ENCODE data around the gene MOSPD3. TPM values are rescaled to one million over a fixed set of nuclear protein-coding genes. Genes with fewer than 3 reads are reported as not detected.

The MOSPD3 gene
- total RNA-seq, 4 donors from 2014 or later = 6.2 to 13.4 (median 11.6) TPM

GRCh38 chr7:100586266-100587025, 25.9 kb upstream of the MOSPD3 start, which contains the start of gene FBXO24:
FBXO24 (plus strand) TSS chr7:100586328; CDS start chr7:100586626, 298 bp downstream.
- H3K36me3 ChIP-seq = peaks cover 0 to 22% of the 10 kb centered on the region in 2 donors
- peaks cover 0 to 63% (median 35%) of the 10 kb centered on the region in 3 donors for H3K4me1 ChIP-seq
- H3K27ac ChIP-seq = peak within 1 kb of the TSS; percentile 88 to 95 (median 94)
- 0% methylated on average over 1 to 3 of the region's 53 CpGs for WGBS, 2 donors (ENCODE audit: low coverage in 1 of 2)
- H3K27me3 ChIP-seq = peaks cover 10% of the 10 kb centered on the region
- H3K9me3 ChIP-seq = no peaks in the 10 kb centered on the region
- peak in 1 of 2 donors; percentile 27 for TF ChIP-seq POLR2A (IDR thresholded peaks at IDR 0.05)
- no peak for TF ChIP-seq EP300 (IDR thresholded peaks at IDR 0.05)
- ATAC-seq = peak; percentile 94
- peak within 1 kb of the TSS; percentile 84 to 95 for H3K4me3 ChIP-seq

GRCh38 chr7:100588438-100588837, 23.9 kb upstream of the MOSPD3 start:
- H3K36me3 ChIP-seq = peaks cover 0 to 2% of the 10 kb centered on the region in 2 donors
- no CpG with 5 or more reads among the region's 1 CpG for WGBS, 2 donors (ENCODE audit: low coverage in 1 of 2)
- no peaks in the 10 kb centered on the region for H3K9me3 ChIP-seq
- no peak overlapping the region for H3K4me3 ChIP-seq
- H3K27me3 ChIP-seq = peaks cover 20% of the 10 kb centered on the region
- no peak overlapping the region for H3K27ac ChIP-seq
- TF ChIP-seq POLR2AphosphoS5 (IDR thresholded peaks at IDR 0.05) = no peak
- TF ChIP-seq EP300 (IDR thresholded peaks at IDR 0.05) = no peak
- TF ChIP-seq CTCF (IDR thresholded peaks at IDR 0.05) = peak in 2 of 4 experiments; percentile 16 to 28
- TF ChIP-seq POLR2A (IDR thresholded peaks at IDR 0.05) = no peak
- peaks cover 0 to 46% (median 24%) of the 10 kb centered on the region in 3 donors for H3K4me1 ChIP-seq
- no peak for ATAC-seq

GRCh38 chr7:100589341-100589947, 22.9 kb upstream of the MOSPD3 start:
- no peaks in the 10 kb centered on the region for H3K36me3 ChIP-seq
- TF ChIP-seq POLR2A (IDR thresholded peaks at IDR 0.05) (no peak), EP300 (IDR thresholded peaks at IDR 0.05) (no peak), POLR2AphosphoS5 (IDR thresholded peaks at IDR 0.05) (no peak), CTCF (IDR thresholded peaks at IDR 0.05) (no peak)
- peaks cover 0 to 36% (median 14%) of the 10 kb centered on the region in 3 donors for H3K4me1 ChIP-seq
- H3K27ac ChIP-seq = peak overlapping the region in 3 of 4 donors; percentile 28 to 58 (median 57)
- no peak for ATAC-seq
- no peaks in the 10 kb centered on the region for H3K9me3 ChIP-seq
- peak overlapping the region in 1 of 2 donors; percentile 29 for H3K4me3 ChIP-seq
- H3K27me3 ChIP-seq = peaks cover 20% of the 10 kb centered on the region
- WGBS, 2 donors (ENCODE audit: low coverage in 1 of 2) = 33 to 42% methylated on average over 6 to 7 of the region's 7 CpGs

GRCh38 chr7:100590077-100590737, 22.1 kb upstream of the MOSPD3 start:
- no peak for ATAC-seq
- H3K27ac ChIP-seq = peak overlapping the region in 3 of 4 donors; percentile 33 to 58 (median 57)
- H3K36me3 ChIP-seq = no peaks in the 10 kb centered on the region
- H3K9me3 ChIP-seq = no peaks in the 10 kb centered on the region
- H3K4me1 ChIP-seq = peaks cover 0 to 28% (median 6%) of the 10 kb centered on the region in 3 donors
- TF ChIP-seq POLR2AphosphoS5 (IDR thresholded peaks at IDR 0.05) (no peak), EP300 (IDR thresholded peaks at IDR 0.05) (no peak), POLR2A (IDR thresholded peaks at IDR 0.05) (no peak), CTCF (IDR thresholded peaks at IDR 0.05) (no peak)
- 14 to 41% methylated on average over 10 to 14 of the region's 20 CpGs for WGBS, 2 donors (ENCODE audit: low coverage in 1 of 2)
- H3K4me3 ChIP-seq = peak overlapping the region in 1 of 2 donors; percentile 29
- H3K27me3 ChIP-seq = peaks cover 20% of the 10 kb centered on the region

- H3K4me3 ChIP-seq = no peak overlapping the region
- H3K27me3 ChIP-seq = peaks cover 20% of the 10 kb centered on the region
- peaks cover 0 to 24% (median 4%) of the 10 kb centered on the region in 3 donors for H3K4me1 ChIP-seq
- no peak overlapping the region for H3K27ac ChIP-seq
- no peaks in the 10 kb centered on the region for H3K36me3 ChIP-seq
- TF ChIP-seq POLR2A (IDR thresholded peaks at IDR 0.05) = no peak
- no peak for TF ChIP-seq EP300 (IDR thresholded peaks at IDR 0.05)
- no peak for TF ChIP-seq POLR2AphosphoS5 (IDR thresholded peaks at IDR 0.05)
- TF ChIP-seq CTCF (IDR thresholded peaks at IDR 0.05) = no peak
- WGBS, 2 donors (ENCODE audit: low coverage in 1 of 2) = 90 to 96% methylated on average over 2 to 9 of the region's 17 CpGs
- no peak for ATAC-seq
- no peaks in the 10 kb centered on the region for H3K9me3 ChIP-seq
Measured at GRCh38 chr7:100591596-100591995, 20.7 kb upstream of the MOSPD3 start.

Measured in gastroesophageal sphincter (tissue), 4 donors.